Loucy (cell line): ENCODE results near the gene MEN1.

Experiments
- H2AFZ ChIP-seq: fragments of 200-600 bp; sonication (generic); 2 replicates; pipeline ENCODE4 v1.6.0; 2016; ENCODE audit warnings: antibody characterized with exemption, mild to moderate bottlenecking, low read length, moderate library complexity
- H3F3A ChIP-seq: fragments of 200-600 bp; 2 replicates; pipeline ENCODE4 v1.6.0; 2016; ENCODE audit warnings: antibody characterized with exemption, low read depth, mild to moderate bottlenecking
- H3K27me3 ChIP-seq: fragments of 200-600 bp; sonication (generic); 2 replicates; pipeline ENCODE4 v1.6.1; 2014; ENCODE audit warnings: low read length, mild to moderate bottlenecking; ENCODE audit not compliant: insufficient read depth, poor library complexity, severe bottlenecking
- H3K36me3 ChIP-seq: fragments of 200-600 bp; sonication (generic); 2 replicates; pipeline ENCODE4 v1.6.1; 2016; ENCODE audit warnings: low read length; ENCODE audit not compliant: insufficient read depth
- H3K4me1 ChIP-seq: fragments of 200-600 bp; sonication (generic); 2 replicates; pipeline ENCODE4 v1.5.1; 2014; ENCODE audit warnings: low read length, mild to moderate bottlenecking; ENCODE audit not compliant: insufficient read depth, poor library complexity, severe bottlenecking
- H3K4me2 ChIP-seq: fragments of 200-600 bp; sonication (generic); 2 replicates; pipeline ENCODE4 v1.6.0; 2014; ENCODE audit warnings: antibody characterized with exemption, low read length, low read depth, mild to moderate bottlenecking; ENCODE audit not compliant: poor library complexity, severe bottlenecking
- H3K4me3 ChIP-seq: fragments of 200-600 bp; sonication (generic); 2 replicates; pipeline ENCODE4 v1.5.1; 2014; ENCODE audit warnings: low read length, mild to moderate bottlenecking, mixed read lengths; ENCODE audit not compliant: poor library complexity, severe bottlenecking
- H3K79me2 ChIP-seq: fragments of 200-600 bp; sonication (generic); 2 replicates; pipeline ENCODE4 v1.6.1; 2014; ENCODE audit warnings: low read length; ENCODE audit not compliant: insufficient read depth
- H3K9ac ChIP-seq: fragments of 200-600 bp; sonication (generic); 2 replicates; pipeline ENCODE4 v1.6.0; 2014; ENCODE audit warnings: mild to moderate bottlenecking, low read depth, low read length, moderate library complexity; ENCODE audit not compliant: poor library complexity, severe bottlenecking
- H3K9me2 ChIP-seq: fragments of 200-600 bp; sonication (generic); replicated peaks from 2 replicates; pipeline ENCODE4 v1.6.1; 2016; ENCODE audit warnings: low read depth, low read length, mixed read lengths
- H3K9me3 ChIP-seq: fragments of 200-600 bp; sonication (generic); 2 replicates; pipeline ENCODE4 v1.6.1; 2014; ENCODE audit warnings: mild to moderate bottlenecking, antibody characterized with exemption, low read length, low read depth; ENCODE audit not compliant: insufficient read depth
- H4K20me1 ChIP-seq: fragments of 200-600 bp; sonication (generic); 2 replicates; pipeline ENCODE4 v1.6.0; 2014; ENCODE audit warnings: antibody characterized with exemption, low read length, mild to moderate bottlenecking; ENCODE audit not compliant: insufficient read depth, poor library complexity, severe bottlenecking
- CTCF ChIP-seq: fragments of 200-600 bp; sonication (generic); conservative IDR thresholded peaks from 2 replicates; pipeline ENCODE4 v1.5.1; 2014; ENCODE audit warnings: mild to moderate bottlenecking, antibody characterized with exemption, low read length
- EZH2phosphoT487 ChIP-seq: fragments of 200-600 bp; IDR thresholded peaks from 2 replicates; pipeline ENCODE4 v1.6.1; 2018; ENCODE audit warnings: antibody characterized with exemption, mild to moderate bottlenecking, moderate library complexity, borderline replicate concordance

Gene MEN1

GRCh38 chr11:64813826-64814225, 3.5 kb upstream of the MEN1 start:
- Histone ChIP-seq H2AFZ (no peak overlapping the region), H3K4me3 (no peak overlapping the region), H3F3A (no peaks in the 10 kb centered on the region), H3K9ac (no peak overlapping the region), H3K4me1 (peaks cover 13% of the 10 kb centered on the region), H3K9me2 (no peaks in the 10 kb centered on the region), H4K20me1 (peaks cover 8% of the 10 kb centered on the region), H3K79me2 (peaks cover 8% of the 10 kb centered on the region), H3K4me2 (no peak overlapping the region), H3K36me3 (no peaks in the 10 kb centered on the region), H3K9me3 (no peaks in the 10 kb centered on the region), H3K27me3 (no peaks in the 10 kb centered on the region)
- TF ChIP-seq EZH2phosphoT487 (no peak), CTCF (no peak)

- Histone ChIP-seq H2AFZ (peak overlapping the region; percentile 94), H3K36me3 (no peaks in the 10 kb centered on the region), H3K27me3 (no peaks in the 10 kb centered on the region), H3K4me1 (peaks cover 13% of the 10 kb centered on the region), H3K9ac (peak overlapping the region; percentile 85), H3K4me2 (peak overlapping the region; percentile 96), H3K79me2 (peaks cover 8% of the 10 kb centered on the region), H3K4me3 (peak overlapping the region; percentile 94), H3K9me3 (no peaks in the 10 kb centered on the region), H3K9me2 (no peaks in the 10 kb centered on the region), H4K20me1 (peaks cover 8% of the 10 kb centered on the region), H3F3A (no peaks in the 10 kb centered on the region)
- TF ChIP-seq CTCF (no peak), EZH2phosphoT487 (no peak)
These were observed 531 bp upstream of the MEN1 start for GRCh38 chr11:64810891-64811272.

DNA sequence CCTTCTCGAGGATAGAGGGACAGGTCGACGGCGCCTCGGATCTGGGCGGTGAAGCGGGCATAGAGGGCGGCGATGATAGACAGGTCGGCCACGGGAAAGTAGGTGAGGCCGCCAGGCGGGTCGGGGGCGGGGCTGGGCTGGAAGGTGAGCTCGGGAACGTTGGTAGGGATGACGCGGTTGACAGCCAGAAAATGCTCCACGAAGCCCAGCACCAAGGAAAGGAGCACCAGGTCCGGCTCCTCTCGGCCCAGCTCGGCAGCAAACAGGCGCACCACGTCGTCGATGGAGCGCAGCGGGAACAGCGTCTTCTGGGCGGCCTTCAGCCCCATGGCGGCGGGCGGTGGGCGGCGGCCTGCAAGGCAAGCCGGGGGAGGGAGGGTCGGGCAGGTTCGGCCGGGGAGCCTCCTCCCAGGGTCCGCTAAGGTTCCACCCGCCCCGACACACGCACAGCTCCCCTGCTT, 540 bp downstream of the MEN1 start:
- Histone ChIP-seq H3K9ac (peak overlapping the region; percentile 85), H3F3A (no peaks in the 10 kb centered on the region), H3K4me3 (peak overlapping the region; percentile 94), H2AFZ (peak overlapping the region; percentile 94), H3K9me3 (no peaks in the 10 kb centered on the region), H3K27me3 (no peaks in the 10 kb centered on the region), H3K4me1 (peaks cover 13% of the 10 kb centered on the region), H3K4me2 (peak overlapping the region; percentile 96), H3K36me3 (no peaks in the 10 kb centered on the region), H4K20me1 (peaks cover 8% of the 10 kb centered on the region), H3K9me2 (no peaks in the 10 kb centered on the region), H3K79me2 (peaks cover 8% of the 10 kb centered on the region)
- TF ChIP-seq EZH2phosphoT487, result no peak
- TF ChIP-seq CTCF, result no peak
